T1000 (cell line): ENCODE results near the gene WSB1.
"Not testable (repeated sequence)": the region's sequence is repeated elsewhere in the genome, so short reads cannot be mapped to it uniquely, and the experiment has no call there.

ENCODE experiments used
- DNase-seq: peaks from one replicate; lab custom pipeline; 2025; ENCODE audit warnings: mixed read lengths; lab: John Stamatoyannopoulos, UW

Gene WSB1

DNA sequence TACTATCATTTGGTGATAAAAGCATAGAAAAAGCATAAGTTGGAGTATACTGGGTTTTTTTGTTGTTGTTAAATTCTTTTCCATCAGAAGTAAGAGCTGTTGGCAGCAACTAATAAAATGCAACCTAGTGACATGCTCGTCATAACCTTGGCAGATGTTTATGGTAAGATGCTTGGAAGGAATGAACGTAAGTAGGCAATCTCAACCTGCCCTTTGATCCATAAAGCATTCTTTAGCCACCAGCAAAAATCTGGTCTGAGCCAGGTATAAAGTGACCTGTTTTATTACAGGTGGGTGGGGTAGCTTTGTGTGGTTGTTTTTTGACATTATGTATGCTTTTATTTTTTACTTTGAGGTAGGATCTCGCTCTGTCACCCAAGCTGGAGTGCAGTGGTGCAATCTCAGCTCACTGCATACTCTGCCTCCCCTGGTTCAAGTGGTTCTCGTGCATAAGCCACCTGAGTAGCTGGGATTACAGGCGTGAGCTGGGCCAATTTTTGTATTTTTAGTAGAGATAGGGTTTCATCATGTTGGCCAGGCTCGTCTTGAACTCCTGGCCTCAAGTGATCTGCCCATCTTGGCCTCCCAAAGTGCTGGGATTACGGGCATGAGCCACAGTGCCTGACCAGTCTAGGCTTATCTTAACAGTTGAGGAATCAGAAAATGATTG, 22.0 kb downstream of the WSB1 start:
- no peak for DNase-seq

GRCh38 chr17:27318228-27318627, 24.3 kb downstream of the WSB1 start:
- no peak for DNase-seq

- no peak for DNase-seq
Measured at GRCh38 chr17:27318633-27319032, 24.7 kb downstream of the WSB1 start.

- DNase-seq, result no peak
Measured at GRCh38 chr17:27319541-27320221, 25.8 kb downstream of the WSB1 start.

- DNase-seq, result no peak
Measured at GRCh38 chr17:27320222-27320560, 26.3 kb downstream of the WSB1 start.

- DNase-seq, result no peak
Measured at GRCh38 chr17:27321372-27321771, 27.5 kb downstream of the WSB1 start.

- DNase-seq, result no peak
Measured at GRCh38 chr17:27322026-27322425, 28.1 kb downstream of the WSB1 start.

- DNase-seq, result no peak
Measured at GRCh38 chr17:27322690-27323508, 29.0 kb downstream of the WSB1 start.

- peak; percentile 21 for DNase-seq
Measured at GRCh38 chr17:27323538-27324215, 29.8 kb downstream of the WSB1 start.

DNA sequence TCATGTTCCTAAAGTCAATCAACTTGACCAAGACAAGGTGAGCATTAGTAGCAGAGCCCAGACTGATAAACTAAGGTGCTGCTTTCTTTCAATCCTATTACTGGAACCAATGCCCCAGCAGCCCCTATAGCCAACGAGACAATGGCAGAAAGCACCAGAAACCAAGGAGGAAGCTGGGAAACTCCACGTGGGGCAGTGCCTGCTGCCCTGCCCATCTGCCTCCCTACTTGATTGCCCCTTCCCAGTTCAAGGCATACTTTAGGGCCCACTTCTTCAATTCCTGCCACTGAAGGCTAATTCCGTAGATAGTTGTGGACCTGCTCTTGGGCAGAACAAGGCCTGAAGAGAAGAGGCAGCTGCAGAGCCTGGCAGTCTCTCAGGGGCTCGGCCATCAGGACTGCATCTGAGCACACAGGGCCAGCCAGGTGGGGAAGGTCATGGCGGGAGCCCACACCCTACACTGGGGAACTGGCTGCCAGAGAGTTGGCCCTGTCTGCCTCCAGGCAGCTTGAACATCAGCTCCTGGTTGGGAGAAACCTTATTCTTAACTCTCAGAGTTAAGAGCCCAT, 30.9 kb downstream of the WSB1 start:
- DNase-seq, result no peak

- no peak for DNase-seq
Measured at GRCh38 chr17:27326051-27326450, 32.1 kb downstream of the WSB1 start.

GRCh38 chr17:27326585-27326984, 32.7 kb downstream of the WSB1 start:
- no peak for DNase-seq

DNA sequence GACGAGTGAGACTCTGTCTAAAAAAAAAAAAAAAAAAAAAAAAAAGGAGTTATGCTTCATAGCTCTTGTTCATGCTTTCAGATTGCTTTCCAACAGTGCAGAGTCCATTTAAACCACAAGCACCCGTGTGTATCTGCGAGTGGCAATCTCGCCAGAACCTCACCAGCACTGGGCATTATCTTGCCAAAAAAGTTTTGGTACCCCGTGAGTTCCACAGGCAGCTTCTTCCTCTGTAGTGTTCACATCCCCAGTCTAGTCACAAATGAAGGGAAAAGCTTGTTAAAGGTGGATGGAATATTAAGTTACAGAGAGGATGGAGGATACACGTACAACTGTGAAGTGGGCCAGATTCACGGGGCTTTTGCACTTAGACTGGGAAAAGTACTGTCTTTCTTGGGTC, 33.5 kb downstream of the WSB1 start:
- DNase-seq, result no peak

DNA sequence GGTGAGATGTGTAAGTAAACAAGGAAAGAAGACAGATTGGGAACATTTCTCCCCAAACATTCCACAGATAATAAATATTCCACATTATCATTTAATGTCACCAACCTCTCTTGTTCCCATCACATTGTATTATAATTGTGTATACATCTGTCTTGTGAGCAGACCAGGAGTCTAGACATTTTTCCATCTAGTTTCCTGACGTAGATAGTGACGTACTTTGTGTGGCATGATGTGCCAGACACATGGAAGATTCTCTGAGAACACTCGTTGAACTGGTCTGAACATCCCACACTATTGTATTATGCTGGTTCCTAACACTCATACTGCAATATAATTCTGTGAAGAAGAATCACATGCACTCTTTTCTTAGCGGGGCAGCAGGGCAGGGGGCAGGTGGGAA, 34.0 kb downstream of the WSB1 start:
- DNase-seq, result no peak

DNA sequence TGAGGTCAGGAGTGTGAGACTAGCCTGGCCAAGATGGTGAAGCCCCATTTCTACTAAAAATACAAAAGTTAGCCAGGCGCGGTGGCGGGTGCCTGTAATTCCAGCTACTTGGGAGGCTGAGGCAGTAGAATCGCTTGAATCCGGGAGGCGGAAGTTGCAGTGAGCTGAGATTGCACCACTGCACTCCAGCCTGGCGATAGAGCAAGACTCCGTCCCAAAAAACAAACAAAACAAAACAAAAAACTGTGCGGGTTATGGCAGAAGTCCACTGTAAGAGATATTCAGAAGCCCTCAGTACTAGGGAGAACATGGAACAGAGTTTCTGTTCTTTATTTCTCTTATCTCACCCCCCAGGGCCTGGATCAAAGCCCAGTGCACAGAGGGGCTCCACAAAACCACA, 34.8 kb downstream of the WSB1 start:
- not testable (repeated sequence) for DNase-seq

GRCh38 chr17:27329146-27329805, 35.4 kb downstream of the WSB1 start:
- DNase-seq, result no peak

DNA sequence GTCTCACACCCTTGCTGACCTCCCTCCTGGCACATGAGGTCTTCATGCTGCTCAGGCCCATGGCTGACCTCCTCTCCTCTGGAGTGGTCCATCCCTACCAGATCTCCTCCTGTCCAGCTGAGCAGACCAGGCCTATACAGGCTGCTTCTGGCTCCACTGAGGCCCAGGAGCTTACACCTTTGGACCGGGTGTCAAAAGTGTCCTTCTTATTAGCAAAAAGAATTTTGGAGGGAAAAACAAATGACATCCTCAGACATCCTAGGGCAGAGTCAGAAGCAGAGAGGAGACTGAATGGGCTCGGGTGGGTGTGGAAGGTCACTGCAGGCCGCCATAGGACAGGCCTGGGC, 38.1 kb downstream of the WSB1 start:
- no peak for DNase-seq

DNA sequence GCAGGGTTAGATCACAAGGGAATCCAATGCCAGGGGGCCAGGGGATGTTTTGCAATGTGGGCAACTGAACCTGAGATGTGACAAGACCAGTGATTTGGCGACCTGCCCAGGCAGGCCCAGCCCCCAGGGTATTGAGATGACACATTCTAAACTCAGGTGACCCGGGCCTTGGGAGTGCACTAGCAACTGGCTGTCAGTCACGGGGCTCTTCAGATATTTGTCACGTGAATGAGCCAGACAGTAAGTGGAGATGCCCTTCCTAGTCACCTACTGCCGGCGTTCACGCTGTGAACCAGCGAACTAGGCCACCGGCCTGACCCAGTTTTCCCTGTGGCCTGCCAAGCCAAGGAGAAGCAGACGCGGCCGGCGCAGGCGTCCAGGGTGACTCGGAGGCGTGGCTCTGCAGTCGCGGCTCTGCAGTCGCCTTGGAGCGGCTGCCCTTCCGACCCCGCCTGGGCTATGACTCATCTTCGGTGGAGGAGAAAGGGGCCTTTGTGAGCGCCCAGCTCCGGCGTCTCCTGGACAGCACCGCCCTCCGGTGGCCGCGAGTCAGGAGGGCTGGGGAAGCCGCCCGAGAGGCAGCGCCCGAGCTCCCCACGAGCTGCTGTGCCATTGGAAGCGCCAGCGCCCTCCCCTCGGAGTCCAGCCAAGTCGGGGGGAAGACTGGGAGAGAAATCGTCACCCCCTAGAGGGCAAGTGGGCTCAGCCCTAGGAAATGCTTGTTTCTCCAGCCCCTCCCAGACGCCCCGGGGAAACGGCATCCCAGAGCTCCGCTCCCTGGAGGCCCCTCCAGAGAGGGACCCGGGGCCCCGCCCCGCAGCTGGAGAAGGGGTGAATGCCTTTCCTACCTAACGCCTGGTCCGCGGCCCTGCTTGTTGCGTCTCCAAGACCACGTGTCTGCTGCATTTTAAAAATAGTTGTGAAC, 38.8 kb downstream of the WSB1 start:
- DNase-seq, result peak; percentile 99

DNA sequence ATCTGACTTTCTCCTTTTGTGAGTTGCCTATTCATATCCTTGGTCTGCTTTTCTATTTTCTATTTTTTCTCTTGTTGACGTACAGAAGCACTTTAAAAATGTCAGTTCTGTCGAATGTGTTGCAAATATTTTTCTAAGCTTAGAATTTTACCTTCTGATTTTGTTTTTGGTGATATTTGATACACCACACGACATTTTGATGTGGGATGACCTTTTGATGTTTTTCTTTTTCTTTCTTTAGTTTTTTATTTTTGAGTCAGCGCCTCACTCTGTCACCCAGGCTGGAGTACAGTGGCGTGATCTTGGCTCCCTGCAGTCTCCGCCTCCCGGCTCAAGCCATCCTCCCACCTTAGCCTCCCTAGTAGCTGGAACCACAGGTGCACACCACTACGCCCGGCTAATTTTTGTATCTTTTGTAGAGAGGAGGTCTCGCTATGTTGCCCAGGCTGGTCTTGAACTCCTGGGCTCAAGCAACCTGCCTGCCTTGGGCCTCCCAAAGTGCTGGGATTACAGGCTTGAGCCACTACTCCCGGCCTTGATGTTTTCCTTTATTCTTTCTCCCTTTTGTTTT, 39.6 kb downstream of the WSB1 start:
- DNase-seq, result no peak

- no peak for DNase-seq
Measured at GRCh38 chr17:27336184-27336583, 42.3 kb downstream of the WSB1 start.
